Smooth muscle cell (in vitro differentiated cells): Measurements from ENCODE around the gene PRKAR1B. TPM values are rescaled to one million over a fixed set of nuclear protein-coding genes. Genes with fewer than 3 reads are reported as not detected.

Source experiments
- DNase-seq: peaks from one replicate; lab custom pipeline; 2025; ENCODE audit not compliant: unreplicated experiment; lab: John Stamatoyannopoulos, UW
- H2AFZ ChIP-seq: fragments of 200-600 bp; sonication (generic); 2 replicates; pipeline ENCODE4 v1.6.0; 2016; ENCODE audit warnings: antibody characterized with exemption, low read depth, mild to moderate bottlenecking
- H3F3A ChIP-seq: fragments of 200-600 bp; sonication (generic); 2 replicates; pipeline ENCODE4 v1.6.0; 2017; ENCODE audit warnings: antibody characterized with exemption, low read depth
- H3K27ac ChIP-seq: fragments of 200-600 bp; sonication (generic); 2 replicates; pipeline ENCODE4 v1.5.1; 2016; ENCODE audit warnings: low read depth, mild to moderate bottlenecking
- H3K27me3 ChIP-seq: fragments of 200-600 bp; sonication (generic); 2 replicates; pipeline ENCODE4 v1.6.1; 2016; ENCODE audit warnings: low read depth, mild to moderate bottlenecking
- H3K36me3 ChIP-seq: fragments of 200-600 bp; sonication (generic); 2 replicates; pipeline ENCODE4 v1.5.1; 2016; ENCODE audit warnings: low read depth
- H3K4me1 ChIP-seq: fragments of 200-600 bp; sonication (generic); 2 replicates; pipeline ENCODE4 v1.5.1; 2016; ENCODE audit warnings: low read depth
- H3K4me2 ChIP-seq: fragments of 200-600 bp; sonication (generic); 2 replicates; pipeline ENCODE4 v1.6.0; 2016; ENCODE audit warnings: mild to moderate bottlenecking
- H3K4me3 ChIP-seq: fragments of 200-600 bp; sonication (generic); 2 replicates; pipeline ENCODE4 v1.5.1; 2016; ENCODE audit warnings: mild to moderate bottlenecking
- H3K79me2 ChIP-seq: fragments of 200-600 bp; sonication (generic); 2 replicates; pipeline ENCODE4 v1.6.0; 2016; ENCODE audit warnings: low read depth, mild to moderate bottlenecking
- H3K9ac ChIP-seq: fragments of 200-600 bp; sonication (generic); 2 replicates; pipeline ENCODE4 v1.6.0; 2016; ENCODE audit warnings: low read depth
- H3K9me3 ChIP-seq: fragments of 200-600 bp; sonication (generic); replicated peaks from 2 replicates; pipeline ENCODE4 v1.5.1; 2016; ENCODE audit warnings: low read depth
- H4K20me1 ChIP-seq: fragments of 200-600 bp; sonication (generic); 2 replicates; pipeline ENCODE4 v1.6.0; 2016; ENCODE audit warnings: low read depth
- WGBS: methylation state at CpG from one replicate; pipeline ENCODE4 v1.1.7; 2016; ENCODE audit warnings: low lambda C conversion rate; 5-methylcytosine and 5-hydroxymethylcytosine counted together
- polyA plus RNA-seq: library from polyadenylated mRNA; unstranded; fragments of >200 nt; fragmentation: Nextera tagmentation; extraction: Ambion mirVana; gene quantifications from 2 replicates; pipeline ENCODE4 v1.2.1, GENCODE V29; 2016
- total RNA-seq: library from RNA; depleted of rRNA; stranded (reverse); fragments of >200 nt; gene quantifications from 2 replicates; pipeline ENCODE4 v1.2.3, GENCODE V29; 2014
- TF ChIP-seq, protein P1 (sequence below): fragments of 200-600 bp; sonication (generic); IDR thresholded peaks from 2 replicates; pipeline ENCODE4 v1.5.1; 2017; ENCODE audit warnings: borderline replicate concordance, mild to moderate bottlenecking, antibody characterized with exemption; ENCODE audit not compliant: insufficient read depth, poor library complexity, severe bottlenecking

The PRKAR1B gene
- total RNA-seq (5.3 and 6.7 TPM in 2 replicates), polyA plus RNA-seq (9.6 and 10.1 TPM in 2 replicates)

GRCh38 chr7:727104-727805 lies at the start of gene PRKAR1B:
TSS of gene PRKAR1B (minus strand) at chr7:727281. CDS start at chr7:711505, 15,776 bp downstream.
- Histone ChIP-seq H3K27ac (no peak within 1 kb of the TSS), H3F3A (peaks cover 13% of the 10 kb centered on the region), H3K4me1 (peaks cover 14% of the 10 kb centered on the region), H3K9ac (peak within 1 kb of the TSS; percentile 30), H3K4me3 (peak within 1 kb of the TSS; percentile 84), H3K36me3 (no peaks in the 10 kb centered on the region), H3K79me2 (peaks cover 7% of the 10 kb centered on the region), H2AFZ (peak within 1 kb of the TSS; percentile 56), H3K9me3 (no peaks in the 10 kb centered on the region), H3K27me3 (no peaks in the 10 kb centered on the region), H4K20me1 (peaks cover 15% of the 10 kb centered on the region), H3K4me2 (peak within 1 kb of the TSS; percentile 90)
- WGBS: 7% methylated on average over 3 of the region's 66 CpGs
- TF ChIP-seq, protein P1, sequence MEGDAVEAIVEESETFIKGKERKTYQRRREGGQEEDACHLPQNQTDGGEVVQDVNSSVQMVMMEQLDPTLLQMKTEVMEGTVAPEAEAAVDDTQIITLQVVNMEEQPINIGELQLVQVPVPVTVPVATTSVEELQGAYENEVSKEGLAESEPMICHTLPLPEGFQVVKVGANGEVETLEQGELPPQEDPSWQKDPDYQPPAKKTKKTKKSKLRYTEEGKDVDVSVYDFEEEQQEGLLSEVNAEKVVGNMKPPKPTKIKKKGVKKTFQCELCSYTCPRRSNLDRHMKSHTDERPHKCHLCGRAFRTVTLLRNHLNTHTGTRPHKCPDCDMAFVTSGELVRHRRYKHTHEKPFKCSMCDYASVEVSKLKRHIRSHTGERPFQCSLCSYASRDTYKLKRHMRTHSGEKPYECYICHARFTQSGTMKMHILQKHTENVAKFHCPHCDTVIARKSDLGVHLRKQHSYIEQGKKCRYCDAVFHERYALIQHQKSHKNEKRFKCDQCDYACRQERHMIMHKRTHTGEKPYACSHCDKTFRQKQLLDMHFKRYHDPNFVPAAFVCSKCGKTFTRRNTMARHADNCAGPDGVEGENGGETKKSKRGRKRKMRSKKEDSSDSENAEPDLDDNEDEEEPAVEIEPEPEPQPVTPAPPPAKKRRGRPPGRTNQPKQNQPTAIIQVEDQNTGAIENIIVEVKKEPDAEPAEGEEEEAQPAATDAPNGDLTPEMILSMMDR: no peak
- no peak for DNase-seq

GRCh38 chr7:776381-776780 lies 49.3 kb upstream of the PRKAR1B start:
- Histone ChIP-seq H3K4me1 (no peaks in the 10 kb centered on the region), H2AFZ (no peak overlapping the region), H3K79me2 (no peaks in the 10 kb centered on the region), H3K4me3 (no peak overlapping the region), H3K27ac (no peak overlapping the region), H3K36me3 (peaks cover 2% of the 10 kb centered on the region), H4K20me1 (no peaks in the 10 kb centered on the region), H3K9me3 (no peaks in the 10 kb centered on the region), H3K4me2 (no peak overlapping the region), H3K9ac (no peak overlapping the region), H3F3A (no peaks in the 10 kb centered on the region), H3K27me3 (no peaks in the 10 kb centered on the region)
- no peak for DNase-seq
- WGBS: 95% methylated on average over 10 of the region's 10 CpGs
- TF ChIP-seq, protein P1: no peak

DNA sequence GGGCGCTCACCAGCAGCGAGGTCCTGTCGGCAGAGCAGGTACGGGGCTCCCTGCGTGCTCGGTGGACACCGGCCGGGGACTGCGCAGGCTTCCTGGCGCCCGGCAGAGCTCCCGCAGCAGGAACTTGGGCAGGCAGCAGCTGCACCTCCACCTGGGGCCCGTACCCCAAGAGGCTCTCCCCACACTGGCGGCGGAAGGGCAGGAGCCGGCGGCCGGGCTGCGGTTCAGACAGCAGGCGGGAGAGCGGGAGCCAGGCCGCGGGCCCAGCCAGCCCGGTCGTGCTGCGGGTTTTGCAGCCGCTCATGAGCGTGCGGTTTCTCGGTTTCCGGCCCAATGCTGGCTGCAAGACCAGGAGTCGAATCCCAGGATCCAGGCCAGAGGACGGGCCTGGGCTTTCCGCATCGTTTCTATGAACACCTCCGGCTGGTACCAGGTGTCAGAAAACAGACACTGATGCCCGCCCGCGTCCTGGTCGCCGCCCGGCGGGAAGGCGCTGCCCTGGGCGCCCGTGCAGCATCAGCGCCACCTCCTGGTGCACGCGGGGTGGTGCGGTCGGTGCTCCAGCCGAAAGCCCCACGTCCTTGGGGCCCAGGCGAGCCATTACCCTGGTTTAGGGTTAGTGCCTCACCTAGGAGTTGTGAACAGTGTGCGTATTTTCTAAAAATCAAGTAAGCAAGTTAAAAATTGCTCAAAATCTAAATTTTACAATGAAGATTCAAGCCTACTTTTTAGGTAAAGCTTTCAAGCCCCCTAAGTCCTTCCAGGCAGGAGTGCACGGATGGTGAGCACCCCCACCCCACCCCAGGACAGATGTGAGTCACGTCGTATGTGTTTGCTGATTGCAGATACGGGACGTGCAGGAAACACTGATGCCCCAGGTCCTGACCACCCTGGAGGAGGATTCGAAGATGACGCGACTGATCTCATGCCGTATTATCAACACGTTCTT lies 47.4 kb upstream of the PRKAR1B start:
- H3K9ac ChIP-seq: no peak overlapping the region
- no peaks in the 10 kb centered on the region for H4K20me1 ChIP-seq

More for the DNA sequence above, 47.4 kb upstream of the PRKAR1B start:
- H3K27ac ChIP-seq: no peak overlapping the region
- 67% methylated on average over 62 of the region's 65 CpGs for WGBS
- DNase-seq: peak; percentile 17
- no peak overlapping the region for H2AFZ ChIP-seq
- no peaks in the 10 kb centered on the region for H3K36me3 ChIP-seq
- no peaks in the 10 kb centered on the region for H3K4me1 ChIP-seq
- no peak overlapping the region for H3K4me3 ChIP-seq
- no peak overlapping the region for H3K4me2 ChIP-seq
- no peaks in the 10 kb centered on the region for H3K27me3 ChIP-seq
- no peaks in the 10 kb centered on the region for H3K79me2 ChIP-seq
- H3K9me3 ChIP-seq: no peaks in the 10 kb centered on the region
- TF ChIP-seq, protein P1: peak; percentile 98
- H3F3A ChIP-seq: peaks cover 4% of the 10 kb centered on the region
